GM21528 (cell line): ENCODE data around the gene ITM2A.

Source experiments
- ATAC-seq: cut with Tn5 transposase; IDR thresholded peaks from one replicate; pipeline ENCODE4 v1.9.1; 2021; ENCODE audit warnings: mild to moderate bottlenecking, moderate library complexity; ENCODE audit not compliant: unreplicated experiment, low FRiP score

ITM2A gene

DNA sequence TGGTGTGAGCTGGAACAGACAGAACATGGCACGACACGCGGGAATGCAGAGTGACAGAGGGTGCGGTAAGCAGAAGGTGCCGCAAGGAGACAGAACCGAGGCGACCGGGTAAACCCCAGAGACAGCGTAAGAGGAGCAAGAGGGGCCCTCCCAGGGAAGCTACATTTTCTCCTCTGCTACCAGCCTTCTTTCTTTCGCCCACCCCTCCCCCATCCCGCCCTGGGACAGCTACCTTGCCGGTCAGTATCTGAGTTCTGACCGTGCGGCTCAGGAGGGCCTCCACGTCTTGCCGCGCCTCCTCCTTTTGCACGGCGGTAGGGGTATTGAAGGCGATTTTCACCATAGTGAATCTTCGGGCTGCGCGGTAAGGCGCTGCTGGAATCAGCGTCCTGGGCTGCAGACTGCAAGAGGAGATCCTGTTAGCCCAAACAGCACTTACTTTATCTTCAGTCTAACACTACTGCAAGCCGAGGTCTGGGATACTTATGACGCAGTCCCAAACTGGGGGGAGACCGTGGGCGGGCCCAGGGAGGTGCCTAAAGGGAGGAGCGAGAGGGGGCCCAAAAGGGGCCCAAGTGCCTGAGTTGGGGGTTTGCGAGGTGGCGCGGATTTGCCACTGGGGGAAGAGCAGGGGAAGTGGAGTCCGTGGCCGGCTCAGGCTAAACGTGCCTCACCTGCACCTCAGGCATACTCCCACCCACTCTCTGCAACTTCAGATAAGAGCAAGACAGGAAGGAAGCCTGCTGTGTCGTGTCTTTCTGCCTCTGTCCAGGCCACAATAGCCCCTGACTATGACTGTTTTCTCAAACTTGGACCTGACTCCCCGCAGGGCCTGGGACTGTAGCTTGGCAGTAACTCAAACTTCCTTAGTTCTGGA is at the start of gene ITM2A:
Gene ITM2A, minus strand, starts transcription at position 462 of the 877 bp plus-strand sequence. Its CDS starts 119 bp downstream, at position 343.
- ATAC-seq, result peak; percentile 72

DNA sequence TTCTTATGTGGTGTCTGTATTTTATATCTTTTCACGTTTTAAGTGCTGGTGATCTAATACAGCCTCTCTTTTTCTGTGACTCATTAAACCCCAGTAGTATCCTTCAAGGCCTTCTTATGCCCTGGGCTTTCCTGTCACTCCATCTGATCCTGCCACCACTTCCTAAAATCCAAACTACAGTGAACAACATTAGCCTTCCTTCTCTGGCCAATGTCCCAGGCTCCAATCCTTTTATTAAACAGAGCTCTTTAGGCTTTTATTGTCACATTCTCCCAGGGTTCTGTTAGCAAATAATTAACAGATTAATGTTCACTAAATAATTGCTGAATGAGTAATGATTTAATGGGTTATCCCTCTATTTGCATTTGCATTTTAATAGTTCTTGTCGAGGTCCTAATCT is 47.9 kb upstream of the ITM2A start:
- no peak for ATAC-seq

DNA sequence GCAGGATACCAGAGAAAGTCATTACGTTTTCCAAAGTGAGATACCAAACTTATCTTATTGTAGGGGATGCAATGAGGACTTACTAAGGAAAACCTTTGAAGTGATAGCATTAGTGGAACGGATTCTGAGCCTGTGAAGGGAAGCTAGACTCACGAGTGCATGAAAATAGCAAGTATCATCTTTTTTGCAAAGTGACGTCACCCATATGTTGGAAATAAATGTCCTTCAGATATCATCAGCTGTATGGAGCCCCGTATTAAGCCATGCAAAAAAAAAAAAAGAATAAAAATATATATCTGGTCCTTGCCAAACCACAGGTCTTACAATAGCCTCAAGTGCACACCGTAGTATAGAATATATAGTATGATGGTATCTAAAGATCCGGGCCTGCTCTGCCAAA is 46.8 kb upstream of the ITM2A start:
- no peak for ATAC-seq

DNA sequence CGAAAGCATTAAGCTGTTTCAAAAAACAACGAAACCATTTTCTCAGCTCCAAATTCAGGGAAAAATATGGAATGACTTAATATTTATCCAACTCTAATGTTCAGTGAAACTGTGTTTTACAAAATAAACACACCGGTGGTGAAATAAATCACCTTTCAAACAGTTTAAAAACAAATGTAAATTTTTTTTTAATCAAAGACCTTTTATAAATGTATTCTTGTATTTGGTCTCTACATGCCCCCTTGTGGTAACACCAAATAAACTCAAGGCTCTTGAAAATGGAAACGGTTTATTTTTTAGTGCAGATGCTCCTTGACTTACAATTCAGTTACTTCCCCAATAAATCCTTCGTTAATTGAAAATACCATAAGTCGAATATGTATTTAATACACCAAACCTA is 45.8 kb upstream of the ITM2A start:
- ATAC-seq, result no peak

DNA sequence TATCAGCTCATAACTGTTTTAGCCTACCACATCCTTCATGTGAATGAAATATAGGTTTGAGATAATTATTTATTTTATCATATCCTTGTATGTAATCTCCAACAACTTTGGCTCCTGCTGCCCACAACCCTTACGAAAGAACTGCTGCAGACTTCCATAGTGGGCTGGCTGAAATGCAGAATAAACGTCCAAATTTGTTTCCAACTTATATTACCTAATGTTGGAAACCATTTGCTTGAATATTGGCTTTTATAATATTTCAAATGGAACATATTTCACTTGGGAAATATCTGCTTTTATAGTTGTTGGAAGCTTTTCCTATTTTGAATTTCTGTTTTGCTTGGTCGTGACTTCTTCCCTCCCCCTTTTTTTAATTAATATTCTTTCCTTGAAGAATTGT is 45.0 kb upstream of the ITM2A start:
- no peak for ATAC-seq

DNA sequence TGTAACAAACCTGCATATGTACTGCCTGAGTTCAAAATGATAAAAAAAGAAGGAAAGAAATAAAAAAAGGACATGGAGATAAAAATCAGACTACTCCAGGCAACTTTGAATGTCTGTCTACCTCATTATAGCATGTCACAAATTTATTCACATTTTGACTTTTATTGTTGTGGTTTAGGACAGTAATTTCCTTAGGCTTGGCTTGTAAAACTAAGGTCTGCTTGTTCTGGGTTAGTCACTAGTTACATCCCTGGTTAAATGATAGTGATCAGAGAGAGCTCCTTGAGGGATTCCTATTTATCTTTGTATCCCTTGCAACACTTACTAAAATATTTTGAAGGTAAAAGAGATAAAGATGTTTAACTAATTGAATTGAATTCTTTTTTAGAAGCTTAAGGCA is 42.5 kb upstream of the ITM2A start:
- ATAC-seq, result no peak

DNA sequence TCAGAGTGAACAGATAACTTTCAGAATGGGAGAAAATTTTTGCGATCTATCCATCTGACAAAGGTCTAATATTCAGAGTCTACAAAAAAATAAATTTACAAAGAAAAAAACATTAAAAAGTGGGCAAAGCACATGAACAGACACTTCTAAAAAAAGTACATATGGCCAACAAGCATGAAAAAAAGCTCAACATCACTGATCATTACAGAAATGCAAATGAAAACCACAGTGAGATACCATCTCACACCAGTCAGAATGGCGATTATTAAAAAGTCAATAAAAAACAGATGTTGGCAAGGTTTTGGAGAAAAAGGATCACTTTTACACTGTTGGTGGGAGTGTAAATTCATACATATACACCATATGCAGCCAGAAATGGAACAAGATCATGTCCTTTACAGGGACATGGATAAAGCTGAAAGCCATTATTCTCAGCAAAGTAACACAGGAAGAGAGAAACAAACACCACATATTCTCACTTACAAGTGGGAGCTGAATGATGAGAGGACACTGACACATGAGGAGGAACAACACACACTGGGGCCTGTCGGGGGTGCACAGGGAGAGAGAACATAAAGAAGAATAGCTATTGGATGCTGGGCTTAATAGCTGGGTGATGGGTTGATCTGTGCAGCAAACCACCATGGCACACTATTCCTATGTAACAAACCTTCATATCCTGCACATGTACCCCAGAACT is 41.6 kb upstream of the ITM2A start:
- ATAC-seq, result no peak

DNA sequence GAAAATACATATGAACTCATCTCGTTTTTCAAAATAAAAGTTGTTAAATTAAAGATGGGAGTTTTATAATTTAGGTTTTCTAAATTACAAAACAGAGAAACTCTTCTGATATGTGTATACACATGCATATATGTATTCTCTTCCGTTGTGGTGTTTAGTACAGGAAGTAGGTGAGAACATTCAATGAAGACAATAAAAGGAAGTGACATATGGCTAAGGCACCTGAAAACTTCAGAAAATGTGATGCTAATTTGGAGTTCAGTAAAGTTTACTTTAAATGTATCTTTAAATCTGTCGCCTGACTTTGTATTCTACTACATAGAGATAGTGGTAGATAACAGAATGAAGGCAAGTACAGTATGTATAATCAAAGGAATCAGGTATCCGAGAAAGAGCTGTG is 33.5 kb upstream of the ITM2A start:
- no peak for ATAC-seq

DNA sequence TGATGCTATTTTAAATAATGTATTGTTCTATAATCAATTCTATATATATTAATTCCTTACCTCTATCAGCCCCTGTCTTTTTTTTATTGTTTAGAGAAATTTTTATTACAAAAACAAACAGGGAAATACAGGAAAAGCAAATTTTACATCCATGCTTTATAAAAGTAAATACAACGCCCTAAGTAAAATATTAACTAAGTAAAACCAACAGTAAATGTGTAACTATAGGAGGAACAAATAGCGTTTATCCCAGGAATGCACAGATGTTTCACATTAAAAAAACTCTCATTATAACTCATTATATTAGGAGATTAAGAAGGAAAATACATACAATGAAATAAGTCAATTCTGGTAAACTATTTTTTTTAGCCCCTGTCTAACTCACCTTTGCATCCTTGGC is 8.2 kb upstream of the ITM2A start:
- ATAC-seq, result no peak

DNA sequence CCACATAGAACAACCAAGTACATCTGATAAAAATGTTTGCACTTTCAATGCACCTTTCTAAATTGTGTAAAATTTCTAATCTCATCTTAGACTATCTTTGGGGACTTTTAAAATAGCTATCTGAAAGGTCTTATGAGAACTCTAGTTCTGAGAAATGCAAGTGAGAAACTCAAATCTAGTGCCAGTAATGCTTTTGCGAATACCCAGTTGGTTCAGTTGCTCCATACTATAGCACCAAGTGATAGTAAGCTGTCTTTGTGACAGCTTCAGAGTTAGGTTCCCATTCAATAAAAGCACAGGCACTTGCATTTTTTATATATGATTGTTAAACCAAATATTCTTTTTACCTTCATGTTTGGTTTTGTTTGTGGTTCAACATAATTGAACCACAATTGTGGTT is 4.5 kb upstream of the ITM2A start:
- ATAC-seq, result no peak

DNA sequence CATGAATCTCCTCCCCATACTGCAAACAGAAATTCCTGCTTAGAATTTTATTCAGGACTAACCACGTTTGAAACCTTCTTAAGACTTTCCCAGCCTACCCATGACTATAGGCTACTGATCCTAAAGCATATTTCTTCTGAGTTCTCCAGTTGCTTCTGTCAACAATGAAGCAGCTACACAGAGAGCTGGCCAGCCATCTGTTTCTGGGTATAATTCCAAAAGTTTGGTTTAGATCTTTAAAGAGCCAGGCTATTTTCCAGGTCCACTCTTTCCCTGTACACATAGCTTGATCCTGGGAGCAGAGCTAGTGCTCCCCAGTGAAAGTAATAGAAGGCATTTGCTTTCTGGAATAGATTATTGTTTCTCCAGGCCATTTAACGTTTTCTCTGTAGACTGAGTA is 4.0 kb upstream of the ITM2A start:
- ATAC-seq, result no peak

DNA sequence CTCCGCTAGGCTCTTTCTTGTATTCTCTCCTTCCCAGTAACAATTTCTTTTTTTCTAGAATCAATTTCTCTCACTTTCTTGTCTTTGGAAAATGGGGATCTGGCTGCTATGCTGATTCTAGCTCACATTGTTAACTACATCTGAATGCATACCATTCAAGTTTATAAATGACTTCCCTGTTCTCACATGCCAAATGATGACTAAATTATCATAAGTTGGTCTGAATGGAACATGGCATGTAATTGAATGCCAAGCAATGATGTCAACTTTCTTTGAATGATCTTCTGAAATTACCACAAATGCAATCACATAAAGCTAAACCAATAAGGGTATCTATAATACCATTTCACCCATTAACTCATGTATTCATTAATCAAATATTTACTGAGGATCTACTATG is 2.7 kb upstream of the ITM2A start:
- ATAC-seq, result no peak

DNA sequence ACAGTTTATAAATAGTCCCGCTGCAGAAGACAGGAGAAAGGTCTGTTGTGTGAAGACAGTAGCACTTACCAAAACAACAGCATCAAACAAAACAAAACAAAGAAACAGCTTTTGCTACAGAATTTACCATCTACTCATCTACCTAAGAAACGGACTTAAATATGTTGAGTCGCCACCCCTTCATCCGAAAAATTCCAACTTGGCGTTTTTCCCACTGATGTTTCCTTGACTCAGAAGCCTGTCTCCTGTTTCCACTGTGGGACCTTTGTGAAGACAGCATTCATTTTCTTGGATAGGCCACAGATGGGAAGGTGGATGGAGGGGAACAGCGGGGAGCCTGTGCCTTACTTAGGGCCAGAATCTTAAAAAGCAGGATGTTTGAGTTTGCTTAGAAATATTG is 1.3 kb upstream of the ITM2A start:
- ATAC-seq, result no peak

DNA sequence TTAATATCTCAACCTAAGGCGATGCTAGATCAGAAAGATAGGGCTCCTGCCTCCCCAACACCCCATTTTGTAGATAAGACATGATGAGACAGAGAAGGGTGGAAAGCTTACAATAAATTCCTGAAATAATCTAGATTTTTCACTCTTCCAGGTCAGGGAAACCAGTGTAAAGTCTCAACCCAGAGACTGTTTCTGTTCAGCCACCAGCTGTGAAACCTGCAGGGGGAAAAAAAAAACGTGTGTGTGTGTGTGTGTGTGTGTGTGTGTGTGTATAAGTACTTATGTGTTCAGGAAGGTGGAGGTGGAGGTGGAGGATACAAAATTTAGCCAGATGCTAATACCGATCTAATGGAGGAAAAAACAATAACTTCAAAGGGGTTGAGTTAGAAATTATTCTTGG is 773 bp upstream of the ITM2A start:
- no peak for ATAC-seq

DNA sequence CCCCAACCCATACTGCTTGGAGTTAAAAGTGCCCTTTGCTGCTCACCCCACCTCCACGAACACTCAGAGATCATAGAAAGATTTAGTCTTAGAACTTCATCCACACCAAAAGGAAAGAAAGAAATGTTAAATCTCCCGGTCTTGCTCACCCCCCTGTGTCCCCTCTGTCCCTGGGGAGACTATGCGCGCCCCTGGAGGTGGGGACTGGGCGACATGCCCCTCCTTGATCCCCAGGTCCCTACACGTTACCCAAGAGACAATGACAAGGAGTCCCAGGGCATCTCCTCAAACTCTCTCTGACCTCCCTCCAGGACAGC is 620 bp downstream of the ITM2A start:
- ATAC-seq, result peak; percentile 47

DNA sequence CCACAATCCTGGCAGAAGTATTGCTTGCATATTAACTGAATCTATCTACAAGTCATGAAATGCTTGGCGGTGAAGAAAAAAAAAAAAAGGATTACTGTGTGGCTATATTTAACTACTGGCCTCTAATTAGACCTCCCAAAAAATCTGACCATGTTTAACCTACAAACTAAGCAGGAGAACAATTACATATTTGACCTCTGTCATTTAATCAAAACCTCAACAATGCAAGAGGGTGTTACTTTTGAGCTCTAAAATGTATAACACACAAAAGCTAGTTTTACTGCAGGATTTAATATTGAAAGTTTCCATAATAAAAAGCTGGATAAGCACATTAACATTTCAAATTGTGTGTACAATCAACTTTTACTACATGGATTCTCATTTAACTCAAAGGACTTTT is 1.5 kb downstream of the ITM2A start:
- ATAC-seq, result no peak

DNA sequence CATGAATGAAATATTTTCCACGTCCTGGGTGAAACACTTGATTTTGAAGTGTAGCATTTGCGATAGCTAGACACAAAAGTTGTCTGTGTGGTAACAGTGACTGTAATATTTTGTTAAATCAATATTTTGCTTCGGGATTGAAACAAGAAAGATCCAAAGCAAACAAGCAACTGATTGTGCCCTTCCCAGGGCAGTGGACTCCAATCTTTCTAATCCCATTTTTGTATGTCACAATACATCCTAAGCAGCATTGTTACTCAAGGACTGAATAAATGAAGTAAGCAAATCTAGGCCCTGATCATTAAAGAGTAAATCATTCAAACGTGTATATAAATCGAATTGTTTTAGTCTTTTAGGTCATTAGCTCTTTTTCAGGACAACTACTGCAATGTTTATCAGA is 2.8 kb downstream of the ITM2A start:
- ATAC-seq, result no peak

DNA sequence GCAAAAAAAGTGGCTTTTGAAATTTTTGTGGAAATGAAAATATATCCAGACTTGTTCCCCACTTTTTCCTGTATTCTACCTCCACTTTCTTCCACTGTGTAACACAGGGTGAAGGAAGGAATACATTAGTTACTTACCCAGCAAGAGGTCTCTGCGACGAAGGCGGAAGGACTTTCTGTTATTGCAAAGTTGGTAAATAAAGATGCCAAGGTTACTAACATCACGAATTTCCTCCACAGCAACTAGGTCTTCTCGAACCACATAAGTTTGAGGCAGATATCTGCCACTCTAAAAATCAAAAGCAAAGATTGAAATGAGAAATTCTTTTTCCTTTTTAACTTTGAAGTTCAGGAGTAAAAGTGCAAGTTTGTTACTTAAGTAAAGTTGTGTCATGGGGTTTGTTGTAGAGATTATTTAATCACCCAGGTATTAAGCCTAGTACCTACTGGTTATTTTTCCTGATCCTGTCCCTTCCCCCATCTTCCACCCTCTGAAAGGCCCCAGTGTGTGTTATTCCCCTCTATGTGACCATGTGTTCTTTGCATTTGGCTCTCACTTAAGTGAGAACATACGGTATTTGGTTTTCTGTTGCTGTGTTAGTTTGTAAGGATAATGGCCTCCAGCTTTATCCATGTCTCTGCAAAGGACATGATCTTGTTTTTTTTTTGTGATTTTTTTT is 5.8 kb downstream of the ITM2A start:
- no peak for ATAC-seq

DNA sequence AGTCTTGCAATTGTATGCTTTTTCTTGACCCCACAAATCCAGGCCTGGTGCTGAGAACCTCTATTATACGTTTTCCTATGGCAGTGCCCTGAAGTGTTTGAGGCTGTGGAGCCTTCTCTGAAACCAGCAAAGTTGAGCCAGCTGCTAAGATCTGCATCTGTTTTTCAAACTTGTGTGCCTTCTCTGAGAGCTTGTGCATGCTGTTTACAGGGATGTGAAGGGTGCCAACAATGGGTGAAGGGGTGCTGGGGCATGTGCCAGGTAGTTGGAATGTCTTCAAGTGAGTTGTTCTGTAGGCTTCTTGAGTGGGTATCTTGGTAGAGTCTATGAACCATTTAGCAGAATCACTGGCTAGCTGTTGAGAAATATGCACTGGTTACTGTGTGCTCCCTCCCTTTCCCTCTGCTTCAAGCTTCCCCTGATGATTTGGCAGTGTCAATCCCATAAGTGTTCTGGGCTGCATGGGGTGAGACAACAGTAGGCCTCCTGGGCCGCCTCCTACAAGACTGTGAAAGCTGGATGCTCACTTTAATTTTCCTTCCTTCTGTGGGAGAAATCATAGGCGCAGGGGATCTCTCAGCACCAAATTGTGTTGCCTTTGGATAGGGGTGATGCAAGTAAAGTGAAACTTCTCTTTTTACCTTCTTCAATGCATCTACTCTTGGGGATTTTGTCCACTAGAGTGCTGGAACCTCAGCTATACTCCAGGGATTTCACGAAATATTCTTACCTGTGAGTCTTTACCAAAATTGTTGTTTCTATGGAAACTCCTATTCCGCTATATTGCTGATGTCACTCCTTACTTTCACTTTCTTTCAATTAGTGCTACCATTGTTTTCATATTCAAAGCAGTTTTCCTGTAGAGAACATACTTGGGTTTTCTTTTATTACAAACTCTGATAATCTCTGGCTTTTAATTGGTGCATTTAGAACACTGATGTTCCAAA is 30.0 kb downstream of the ITM2A start:
- ATAC-seq, result no peak

DNA sequence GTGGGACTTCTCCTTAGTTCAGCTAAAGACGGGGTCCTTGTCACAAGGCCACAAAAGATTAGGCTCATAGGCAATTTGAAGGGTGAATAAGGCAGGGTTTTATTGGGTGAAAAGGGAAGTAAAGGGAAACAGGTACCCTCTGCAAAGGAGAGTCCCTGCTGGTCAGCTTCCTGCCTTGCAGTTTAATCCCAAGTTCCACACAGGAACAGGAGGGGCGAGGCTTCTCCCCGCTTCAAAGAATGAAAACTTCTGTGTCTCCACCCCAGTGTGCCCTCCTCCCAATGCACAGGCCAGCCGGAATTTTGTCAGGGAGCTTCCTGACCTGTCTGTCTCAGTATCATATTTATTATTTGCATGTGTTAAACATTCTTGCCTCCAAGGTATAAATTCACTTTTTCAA is 37.1 kb downstream of the ITM2A start:
- no peak for ATAC-seq
